HEK293 (cell line): ENCODE data around the gene PRDM10.
"Not testable (repeated sequence)": the region's sequence is repeated elsewhere in the genome, so short reads cannot be mapped to it uniquely, and the experiment has no call there.

Experiments used
- CTCF ChIA-PET: fragments of 350-600 bp; formaldehyde crosslinking; extraction: SDS; loops from one replicate; lab custom pipeline; 2021; ENCODE audit warnings: antibody characterized with exemption; lab: Yijun Ruan, JAX
- POLR2A ChIA-PET: fragments of 300-600 bp; formaldehyde crosslinking; extraction: SDS; loops from one replicate; lab custom pipeline; 2020; ENCODE audit warnings: antibody characterized with exemption, inconsistent platforms; lab: Yijun Ruan, JAX
- H3K27ac ChIP-seq: fragments of 200-500 bp; sonication (Bioruptor generic); 2 replicates; pipeline ENCODE4 v1.5.1; 2014; ENCODE audit warnings: low read depth, low read length, control low read depth, inconsistent platforms; ENCODE audit errors: extremely low read depth
- H3K36me3 ChIP-seq, 2 experiments: fragments of 200-500 bp in 1 of 2; sonication (Bioruptor generic) in 1 of 2; 1 replicate in 1 of 2; 2 replicates in 1 of 2; pipeline ENCODE4 v1.5.1; 2014 to 2017; ENCODE audit warnings: inconsistent platforms in 2 of 2, low read length in 2 of 2; ENCODE audit not compliant: control insufficient read depth in 2 of 2, insufficient read depth in 1 of 2
- H3K4me1 ChIP-seq: fragments of 200-500 bp; sonication (Bioruptor generic); 2 replicates; pipeline ENCODE4 v1.5.1; 2014; ENCODE audit warnings: mild to moderate bottlenecking, low read length, inconsistent platforms; ENCODE audit not compliant: control insufficient read depth, insufficient read depth
- H3K4me3 ChIP-seq: 2 replicates; pipeline ENCODE4 v1.5.1; 2011; ENCODE audit warnings: low read depth, mild to moderate bottlenecking, control low read depth, low read length, moderate library complexity
- H3K9me3 ChIP-seq: fragments of 200-500 bp; sonication (Bioruptor generic); 2 replicates; pipeline ENCODE4 v1.5.1; 2014; ENCODE audit warnings: low read depth, low read length, inconsistent platforms; ENCODE audit not compliant: control insufficient read depth, insufficient read depth
- ZNF214 ChIP-seq: fragments of 450-650 bp; formaldehyde crosslinking; IDR thresholded peaks from 2 replicates; pipeline ENCODE4 v1.5.1; 2017; ENCODE audit warnings: missing biosample characterization, mild to moderate bottlenecking, missing genetic modification characterization, borderline replicate concordance
- ZNF221 ChIP-seq: fragments of 450-650 bp; formaldehyde crosslinking; IDR thresholded peaks from 2 replicates; pipeline ENCODE4 v1.5.1; 2017; ENCODE audit warnings: missing biosample characterization, missing genetic modification characterization, borderline replicate concordance
- ZNF223 ChIP-seq: fragments of 450-650 bp; formaldehyde crosslinking; IDR thresholded peaks from 2 replicates; pipeline ENCODE4 v1.5.1; 2016; ENCODE audit warnings: missing biosample characterization, missing genetic modification characterization
- ZNF266 ChIP-seq: fragments of 450-650 bp; formaldehyde crosslinking; IDR thresholded peaks from 2 replicates; pipeline ENCODE4 v1.5.1; 2016; ENCODE audit warnings: missing biosample characterization, missing genetic modification characterization, low read depth
- ZNF433 ChIP-seq: fragments of 450-650 bp; formaldehyde crosslinking; IDR thresholded peaks from 2 replicates; pipeline ENCODE4 v1.5.1; 2016; ENCODE audit warnings: missing biosample characterization, missing genetic modification characterization, low read depth
- ZNF530 ChIP-seq: fragments of 450-650 bp; formaldehyde crosslinking; IDR thresholded peaks from 2 replicates; pipeline ENCODE4 v1.5.1; 2016; ENCODE audit warnings: low read depth, missing biosample characterization, missing genetic modification characterization
- ZNF561 ChIP-seq: fragments of 450-650 bp; IDR thresholded peaks from 2 replicates; pipeline ENCODE4 v1.5.1; 2018; ENCODE audit warnings: missing biosample characterization, missing genetic modification characterization, borderline replicate concordance
- ZNF621 ChIP-seq: fragments of 450-650 bp; formaldehyde crosslinking; IDR thresholded peaks from 2 replicates; pipeline ENCODE4 v1.5.1; 2017; ENCODE audit warnings: missing biosample characterization, missing genetic modification characterization
- ZXDB ChIP-seq: fragments of 450-650 bp; formaldehyde crosslinking; IDR thresholded peaks from 2 replicates; pipeline ENCODE4 v1.5.1; 2016; ENCODE audit warnings: missing biosample characterization, missing genetic modification characterization
- TF ChIP-seq, protein P1 (sequence below): fragments of 450-650 bp; formaldehyde crosslinking; IDR thresholded peaks from 2 replicates; pipeline ENCODE4 v1.5.1; 2016; ENCODE audit warnings: missing biosample characterization, missing genetic modification characterization
- TF ChIP-seq, protein P2 (sequence below): fragments of 450-650 bp; formaldehyde crosslinking; IDR thresholded peaks from 2 replicates; pipeline ENCODE4 v1.5.1; 2016; ENCODE audit warnings: missing biosample characterization, missing genetic modification characterization
- TF ChIP-seq, protein P3 (sequence below): fragments of 450-650 bp; formaldehyde crosslinking; IDR thresholded peaks from 2 replicates; pipeline ENCODE4 v1.5.1; 2016; ENCODE audit warnings: missing biosample characterization, missing genetic modification characterization, low read depth
- TF ChIP-seq, protein P4 (sequence below): fragments of 450-650 bp; formaldehyde crosslinking; conservative IDR thresholded peaks from 2 replicates; pipeline ENCODE4 v1.5.1; 2016; ENCODE audit warnings: low read depth, missing biosample characterization, missing genetic modification characterization
- TF ChIP-seq, protein P5 (sequence below): fragments of 450-650 bp; formaldehyde crosslinking; IDR thresholded peaks from 2 replicates; pipeline ENCODE4 v1.5.1; 2016; ENCODE audit warnings: missing biosample characterization, missing genetic modification characterization, low read depth
- TF ChIP-seq, protein P6 (sequence below): fragments of 450-650 bp; formaldehyde crosslinking; IDR thresholded peaks from 2 replicates; pipeline ENCODE4 v1.5.0; 2017; ENCODE audit warnings: missing biosample characterization, missing genetic modification characterization, borderline replicate concordance

PRDM10 gene

DNA sequence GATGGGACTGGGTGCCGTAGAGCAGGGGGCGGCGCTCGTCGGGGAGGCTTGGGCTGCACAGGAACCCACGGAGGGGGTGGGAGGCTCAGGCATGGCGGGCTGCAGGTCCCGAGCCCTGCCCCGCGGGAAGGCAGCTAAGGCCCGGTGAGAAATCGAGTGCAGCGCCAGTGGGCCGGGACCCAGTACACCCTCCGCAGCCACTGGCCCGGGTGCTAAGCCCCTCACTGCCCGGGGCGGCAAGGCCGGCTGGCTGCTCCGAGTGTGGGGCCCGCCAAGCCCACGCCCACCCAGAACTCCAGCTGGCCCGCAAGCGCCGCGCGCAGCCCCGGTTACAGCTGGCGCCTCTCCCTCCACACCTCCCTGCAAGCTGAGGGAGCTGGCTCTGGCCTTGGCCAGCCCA, 30.8 kb downstream of the PRDM10 start:
- H3K36me3 ChIP-seq, H3K9me3 ChIP-seq, H3K4me3 ChIP-seq, POLR2A ChIA-PET, H3K27ac ChIP-seq, H3K4me1 ChIP-seq, CTCF ChIA-PET: not testable (repeated sequence)

DNA sequence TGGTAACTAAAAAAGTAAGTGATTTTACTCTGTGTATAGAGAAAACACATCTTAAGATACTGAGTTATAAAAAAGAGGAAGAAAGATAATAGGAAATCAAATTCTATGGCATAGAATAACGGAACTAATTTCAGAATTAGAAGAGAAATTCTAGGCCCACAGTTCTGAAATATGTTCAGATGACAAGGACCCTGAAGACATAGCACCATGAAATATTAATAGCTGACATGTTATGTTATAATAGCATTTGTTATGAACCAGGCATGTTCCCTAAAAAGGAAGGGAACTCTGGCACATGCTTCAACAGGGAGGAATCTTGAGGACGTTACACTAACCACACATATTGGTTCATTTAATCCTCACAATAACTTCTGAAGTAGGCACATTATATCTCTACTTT, 32.7 kb downstream of the PRDM10 start:
- TF ChIP-seq ZNF266 (tag by site-specific recombination) (no peak), ZNF433 (tag by site-specific recombination) (no peak), ZNF223 (tag by site-specific recombination) (no peak), ZNF530 (tag by site-specific recombination) (no peak), ZXDB (tag by site-specific recombination) (no peak), ZNF561 (tag by site-specific recombination) (no peak), ZNF221 (no peak), ZNF214 (tag by site-specific recombination) (no peak), ZNF621 (tag by site-specific recombination) (no peak)
- TF ChIP-seq, protein P1, sequence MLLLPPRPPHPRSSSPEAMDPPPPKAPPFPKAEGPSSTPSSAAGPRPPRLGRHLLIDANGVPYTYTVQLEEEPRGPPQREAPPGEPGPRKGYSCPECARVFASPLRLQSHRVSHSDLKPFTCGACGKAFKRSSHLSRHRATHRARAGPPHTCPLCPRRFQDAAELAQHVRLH (tag by site-specific recombination) = no peak
- TF ChIP-seq, protein P2, sequence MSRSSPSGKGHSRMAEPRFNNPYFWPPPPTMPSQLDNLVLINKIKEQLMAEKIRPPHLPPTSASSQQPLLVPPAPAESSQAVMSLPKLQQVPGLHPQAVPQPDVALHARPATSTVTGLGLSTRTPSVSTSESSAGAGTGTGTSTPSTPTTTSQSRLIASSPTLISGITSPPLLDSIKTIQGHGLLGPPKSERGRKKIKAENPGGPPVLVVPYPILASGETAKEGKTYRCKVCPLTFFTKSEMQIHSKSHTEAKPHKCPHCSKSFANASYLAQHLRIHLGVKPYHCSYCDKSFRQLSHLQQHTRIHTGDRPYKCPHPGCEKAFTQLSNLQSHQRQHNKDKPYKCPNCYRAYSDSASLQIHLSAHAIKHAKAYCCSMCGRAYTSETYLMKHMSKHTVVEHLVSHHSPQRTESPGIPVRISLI (tag by site-specific recombination) = no peak
- TF ChIP-seq, protein P3, sequence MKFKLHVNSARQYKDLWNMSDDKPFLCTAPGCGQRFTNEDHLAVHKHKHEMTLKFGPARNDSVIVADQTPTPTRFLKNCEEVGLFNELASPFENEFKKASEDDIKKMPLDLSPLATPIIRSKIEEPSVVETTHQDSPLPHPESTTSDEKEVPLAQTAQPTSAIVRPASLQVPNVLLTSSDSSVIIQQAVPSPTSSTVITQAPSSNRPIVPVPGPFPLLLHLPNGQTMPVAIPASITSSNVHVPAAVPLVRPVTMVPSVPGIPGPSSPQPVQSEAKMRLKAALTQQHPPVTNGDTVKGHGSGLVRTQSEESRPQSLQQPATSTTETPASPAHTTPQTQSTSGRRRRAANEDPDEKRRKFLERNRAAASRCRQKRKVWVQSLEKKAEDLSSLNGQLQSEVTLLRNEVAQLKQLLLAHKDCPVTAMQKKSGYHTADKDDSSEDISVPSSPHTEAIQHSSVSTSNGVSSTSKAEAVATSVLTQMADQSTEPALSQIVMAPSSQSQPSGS (tag by site-specific recombination) = no peak
- TF ChIP-seq, protein P4, sequence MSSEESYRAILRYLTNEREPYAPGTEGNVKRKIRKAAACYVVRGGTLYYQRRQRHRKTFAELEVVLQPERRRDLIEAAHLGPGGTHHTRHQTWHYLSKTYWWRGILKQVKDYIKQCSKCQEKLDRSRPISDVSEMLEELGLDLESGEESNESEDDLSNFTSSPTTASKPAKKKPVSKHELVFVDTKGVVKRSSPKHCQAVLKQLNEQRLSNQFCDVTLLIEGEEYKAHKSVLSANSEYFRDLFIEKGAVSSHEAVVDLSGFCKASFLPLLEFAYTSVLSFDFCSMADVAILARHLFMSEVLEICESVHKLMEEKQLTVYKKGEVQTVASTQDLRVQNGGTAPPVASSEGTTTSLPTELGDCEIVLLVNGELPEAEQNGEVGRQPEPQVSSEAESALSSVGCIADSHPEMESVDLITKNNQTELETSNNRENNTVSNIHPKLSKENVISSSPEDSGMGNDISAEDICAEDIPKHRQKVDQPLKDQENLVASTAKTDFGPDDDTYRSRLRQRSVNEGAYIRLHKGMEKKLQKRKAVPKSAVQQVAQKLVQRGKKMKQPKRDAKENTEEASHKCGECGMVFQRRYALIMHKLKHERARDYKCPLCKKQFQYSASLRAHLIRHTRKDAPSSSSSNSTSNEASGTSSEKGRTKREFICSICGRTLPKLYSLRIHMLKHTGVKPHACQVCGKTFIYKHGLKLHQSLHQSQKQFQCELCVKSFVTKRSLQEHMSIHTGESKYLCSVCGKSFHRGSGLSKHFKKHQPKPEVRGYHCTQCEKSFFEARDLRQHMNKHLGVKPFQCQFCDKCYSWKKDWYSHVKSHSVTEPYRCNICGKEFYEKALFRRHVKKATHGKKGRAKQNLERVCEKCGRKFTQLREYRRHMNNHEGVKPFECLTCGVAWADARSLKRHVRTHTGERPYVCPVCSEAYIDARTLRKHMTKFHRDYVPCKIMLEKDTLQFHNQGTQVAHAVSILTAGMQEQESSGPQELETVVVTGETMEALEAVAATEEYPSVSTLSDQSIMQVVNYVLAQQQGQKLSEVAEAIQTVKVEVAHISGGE (tag by site-specific recombination) = no peak
- TF ChIP-seq, protein P5, sequence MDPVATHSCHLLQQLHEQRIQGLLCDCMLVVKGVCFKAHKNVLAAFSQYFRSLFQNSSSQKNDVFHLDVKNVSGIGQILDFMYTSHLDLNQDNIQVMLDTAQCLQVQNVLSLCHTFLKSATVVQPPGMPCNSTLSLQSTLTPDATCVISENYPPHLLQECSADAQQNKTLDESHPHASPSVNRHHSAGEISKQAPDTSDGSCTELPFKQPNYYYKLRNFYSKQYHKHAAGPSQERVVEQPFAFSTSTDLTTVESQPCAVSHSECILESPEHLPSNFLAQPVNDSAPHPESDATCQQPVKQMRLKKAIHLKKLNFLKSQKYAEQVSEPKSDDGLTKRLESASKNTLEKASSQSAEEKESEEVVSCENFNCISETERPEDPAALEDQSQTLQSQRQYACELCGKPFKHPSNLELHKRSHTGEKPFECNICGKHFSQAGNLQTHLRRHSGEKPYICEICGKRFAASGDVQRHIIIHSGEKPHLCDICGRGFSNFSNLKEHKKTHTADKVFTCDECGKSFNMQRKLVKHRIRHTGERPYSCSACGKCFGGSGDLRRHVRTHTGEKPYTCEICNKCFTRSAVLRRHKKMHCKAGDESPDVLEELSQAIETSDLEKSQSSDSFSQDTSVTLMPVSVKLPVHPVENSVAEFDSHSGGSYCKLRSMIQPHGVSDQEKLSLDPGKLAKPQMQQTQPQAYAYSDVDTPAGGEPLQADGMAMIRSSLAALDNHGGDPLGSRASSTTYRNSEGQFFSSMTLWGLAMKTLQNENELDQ = no peak
- TF ChIP-seq, protein P6, sequence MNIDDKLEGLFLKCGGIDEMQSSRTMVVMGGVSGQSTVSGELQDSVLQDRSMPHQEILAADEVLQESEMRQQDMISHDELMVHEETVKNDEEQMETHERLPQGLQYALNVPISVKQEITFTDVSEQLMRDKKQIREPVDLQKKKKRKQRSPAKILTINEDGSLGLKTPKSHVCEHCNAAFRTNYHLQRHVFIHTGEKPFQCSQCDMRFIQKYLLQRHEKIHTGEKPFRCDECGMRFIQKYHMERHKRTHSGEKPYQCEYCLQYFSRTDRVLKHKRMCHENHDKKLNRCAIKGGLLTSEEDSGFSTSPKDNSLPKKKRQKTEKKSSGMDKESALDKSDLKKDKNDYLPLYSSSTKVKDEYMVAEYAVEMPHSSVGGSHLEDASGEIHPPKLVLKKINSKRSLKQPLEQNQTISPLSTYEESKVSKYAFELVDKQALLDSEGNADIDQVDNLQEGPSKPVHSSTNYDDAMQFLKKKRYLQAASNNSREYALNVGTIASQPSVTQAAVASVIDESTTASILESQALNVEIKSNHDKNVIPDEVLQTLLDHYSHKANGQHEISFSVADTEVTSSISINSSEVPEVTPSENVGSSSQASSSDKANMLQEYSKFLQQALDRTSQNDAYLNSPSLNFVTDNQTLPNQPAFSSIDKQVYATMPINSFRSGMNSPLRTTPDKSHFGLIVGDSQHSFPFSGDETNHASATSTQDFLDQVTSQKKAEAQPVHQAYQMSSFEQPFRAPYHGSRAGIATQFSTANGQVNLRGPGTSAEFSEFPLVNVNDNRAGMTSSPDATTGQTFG (tag by site-specific recombination) = no peak
- H3K27ac ChIP-seq = no peak overlapping the region
- no peaks in the 10 kb centered on the region for H3K9me3 ChIP-seq
- no peaks in the 10 kb centered on the region for H3K36me3 ChIP-seq
- peaks cover 3% of the 10 kb centered on the region; the same call in 1 of the 2 replicates for H3K4me1 ChIP-seq
- H3K4me3 ChIP-seq = no peak overlapping the region
- ChIA-PET CTCF (interaction anchor here (0.6 kb wide), 1 partner anchor 191 kb away, joined by 3 read pairs; no protein-coding TSS in a partner anchor), POLR2A (no interaction called here)
